Psoas muscle (tissue), 8 donors: Measurements from ENCODE around the gene HIPK1. TPM values are rescaled to one million over a fixed set of nuclear protein-coding genes. Genes with fewer than 3 reads are reported as not detected.
"Not testable (repeated sequence)": the region's sequence is repeated elsewhere in the genome, so short reads cannot be mapped to it uniquely, and the experiment has no call there.

Experiments used
- ATAC-seq, 4 donors: fragments of 200-7000 bp; cut with Tn5 transposase; one replicate each; pipeline ENCODE4 v1.9.1; 2020; ENCODE audit warnings: moderate library complexity in 3 of 4, mild to moderate bottlenecking in 2 of 4
- DNase-seq, 2 donors: peaks; one replicate each; pipeline ENCODE4 v3.0.0-alpha.2; 2020
- H3K27ac ChIP-seq: fragments of 200-600 bp; one replicate; pipeline ENCODE4 v1.8.0; 2022
- H3K27me3 ChIP-seq, 3 donors: fragments of 200-600 bp in 1 of 3; one replicate each; pipeline versions ENCODE4 v1.6.1 to v1.8.0; 2013 to 2022; ENCODE audit warnings: low read length in 2 of 3, mild to moderate bottlenecking in 2 of 3, moderate library complexity in 1 of 3; ENCODE audit not compliant: insufficient read depth in 3 of 3
- H3K36me3 ChIP-seq, 2 donors: fragments of 200-600 bp in 1 of 2; one replicate each; pipeline versions ENCODE4 v1.6.1 to v1.8.0; 2013 to 2022; ENCODE audit warnings: low read depth in 1 of 2, mild to moderate bottlenecking in 1 of 2, moderate library complexity in 1 of 2; ENCODE audit not compliant: insufficient read depth in 1 of 2
- H3K4me1 ChIP-seq: fragments of 200-600 bp; one replicate; pipeline ENCODE4 v1.8.0; 2022
- H3K4me3 ChIP-seq: fragments of 200-600 bp; one replicate; pipeline ENCODE4 v1.8.0; 2022; ENCODE audit warnings: mild to moderate bottlenecking
- H3K9me3 ChIP-seq: fragments of 200-600 bp; one replicate; pipeline ENCODE4 v1.8.0; 2022
- WGBS, 3 donors: extraction: QIAGEN DNeasy Blood & Tissue Kit; methylation state at CpG; one replicate each; pipeline versions ENCODE4 v1.1.6 to v1.1.7; 2013; 5-methylcytosine and 5-hydroxymethylcytosine counted together
- intact Hi-C, 2 donors: fragments of 100-400 bp; cut with DNase I; formaldehyde crosslinking; loops; one replicate each; pipeline versions ENCODE4 v1.11.0 to v1.14.2; 2022
- polyA plus RNA-seq, 3 donors: library from polyadenylated mRNA; stranded (reverse); fragments of 200-250 nt; gene quantifications; one replicate each; pipeline ENCODE4 v1.2.3, GENCODE V29; 2013
- total RNA-seq, 4 donors: library from RNA; stranded (reverse); fragmentation: NEBNext Ultra II Directional in 2 of 4; extraction: Animal tissue kit (Norgen Biotek cat#: 25700) in 2 of 4; gene quantifications; one replicate each; pipeline versions ENCODE4 v1.2.1 to v1.2.4, GENCODE V29; 2021 to 2023
- TF ChIP-seq, protein P1 (sequence below): fragments of 200-600 bp; IDR thresholded peaks from one replicate; pipeline ENCODE4 v1.8.0; 2022; ENCODE audit warnings: antibody characterized with exemption
- donor health status: healthy with polysubstance abuse.
- donor health status: DM: no; HTN: no; CAD: no; lungs with moderate emphysema.
- donor health status: Bipolar disorder and iron deficiency.
- donor health status: healthy.
- donor health status: DM: yes; HTN: yes; CAD: no.
- donor health status: DM: no; HTN: no; CAD: no.
- donor health status: DM: no; HTN: no; CAD: no.
- donor health status: DM: yes; HTN: yes; CAD: no.

Gene HIPK1
- total and polyA plus RNA-seq, 7 donors: 16.8 to 80.6 (median 56.0) TPM

DNA sequence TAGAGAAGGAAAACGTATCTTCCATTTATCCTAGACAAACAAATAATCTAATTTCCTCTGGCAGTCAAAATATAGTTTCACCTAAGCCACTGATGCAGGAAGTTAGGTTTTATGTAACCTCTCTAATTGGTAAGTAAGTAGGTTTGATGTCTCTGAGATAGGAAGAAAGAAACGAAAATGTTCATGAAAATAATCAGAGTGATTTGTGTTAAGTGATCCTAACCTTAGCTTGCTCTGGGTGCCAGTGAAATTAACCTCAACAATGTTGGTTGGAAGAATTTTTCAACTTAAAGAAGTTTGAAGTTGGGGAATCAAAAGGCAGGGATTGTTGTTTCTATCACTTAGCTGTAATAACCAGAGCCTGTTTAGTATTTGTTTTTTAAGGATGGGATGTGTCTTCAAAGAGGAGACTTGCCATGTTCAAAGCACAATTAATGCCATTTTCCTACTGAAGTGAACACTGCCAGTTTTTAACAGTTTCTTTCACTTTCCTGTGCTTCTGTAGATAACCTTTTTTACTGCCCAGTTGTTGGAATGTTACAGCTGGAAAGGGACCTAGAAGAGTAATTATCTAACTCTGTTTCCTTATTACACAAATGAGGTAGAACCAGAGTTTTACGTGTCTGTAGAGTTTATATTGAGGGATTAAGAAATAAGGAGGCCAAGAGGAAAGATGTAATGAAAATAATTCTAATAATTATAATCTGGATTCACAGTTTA is 18.4 kb downstream of the HIPK1 start:
- TF ChIP-seq, protein P1, sequence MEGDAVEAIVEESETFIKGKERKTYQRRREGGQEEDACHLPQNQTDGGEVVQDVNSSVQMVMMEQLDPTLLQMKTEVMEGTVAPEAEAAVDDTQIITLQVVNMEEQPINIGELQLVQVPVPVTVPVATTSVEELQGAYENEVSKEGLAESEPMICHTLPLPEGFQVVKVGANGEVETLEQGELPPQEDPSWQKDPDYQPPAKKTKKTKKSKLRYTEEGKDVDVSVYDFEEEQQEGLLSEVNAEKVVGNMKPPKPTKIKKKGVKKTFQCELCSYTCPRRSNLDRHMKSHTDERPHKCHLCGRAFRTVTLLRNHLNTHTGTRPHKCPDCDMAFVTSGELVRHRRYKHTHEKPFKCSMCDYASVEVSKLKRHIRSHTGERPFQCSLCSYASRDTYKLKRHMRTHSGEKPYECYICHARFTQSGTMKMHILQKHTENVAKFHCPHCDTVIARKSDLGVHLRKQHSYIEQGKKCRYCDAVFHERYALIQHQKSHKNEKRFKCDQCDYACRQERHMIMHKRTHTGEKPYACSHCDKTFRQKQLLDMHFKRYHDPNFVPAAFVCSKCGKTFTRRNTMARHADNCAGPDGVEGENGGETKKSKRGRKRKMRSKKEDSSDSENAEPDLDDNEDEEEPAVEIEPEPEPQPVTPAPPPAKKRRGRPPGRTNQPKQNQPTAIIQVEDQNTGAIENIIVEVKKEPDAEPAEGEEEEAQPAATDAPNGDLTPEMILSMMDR: no peak
- H3K9me3 ChIP-seq: no peaks in the 10 kb centered on the region
- peaks cover 0 to 9% of the 10 kb centered on the region in 2 donors for H3K36me3 ChIP-seq
- ATAC-seq (no peak), DNase-seq (no peak)
- intact Hi-C loops: no loop called here
- 24 to 41% (median 25%) methylated on average over 3 of the region's 3 CpGs for WGBS, 3 donors
- H3K4me3 ChIP-seq: peak overlapping the region; percentile 28
- no peaks in the 10 kb centered on the region for H3K27me3 ChIP-seq
- H3K4me1 ChIP-seq: peaks cover 38% of the 10 kb centered on the region
- H3K27ac ChIP-seq: peak overlapping the region; percentile 56

DNA sequence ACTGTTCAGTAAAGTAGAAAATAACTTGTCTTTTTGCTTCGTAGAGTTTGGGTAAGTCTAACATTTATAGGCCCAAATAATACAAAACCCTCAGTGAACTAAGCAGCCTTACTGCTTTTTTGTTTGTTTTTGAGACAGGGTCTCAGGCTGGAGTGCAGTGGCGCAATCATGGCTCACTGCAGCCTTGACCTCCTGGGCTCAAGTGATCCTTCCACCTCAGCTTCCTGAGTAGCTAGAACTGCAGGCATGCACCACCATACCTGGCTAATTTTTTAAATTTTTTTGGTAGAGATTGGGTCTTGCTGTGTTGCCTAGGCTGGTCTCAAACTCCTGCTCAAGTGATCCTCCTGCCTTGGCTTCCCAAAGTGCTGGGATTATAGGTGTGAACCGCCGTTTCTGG is 19.0 kb downstream of the HIPK1 start:
- H3K36me3 ChIP-seq, intact Hi-C loops, DNase-seq, H3K4me3 ChIP-seq, H3K9me3 ChIP-seq, H3K27me3 ChIP-seq: not testable (repeated sequence)
- Histone ChIP-seq H3K27ac (peak overlapping the region; percentile 56), H3K4me1 (peaks cover 38% of the 10 kb centered on the region)
- ATAC-seq: peak in 1 of 4 donors; percentile 29
- WGBS, 3 donors: 74 to 89% (median 84%) methylated on average over 4 of the region's 4 CpGs

DNA sequence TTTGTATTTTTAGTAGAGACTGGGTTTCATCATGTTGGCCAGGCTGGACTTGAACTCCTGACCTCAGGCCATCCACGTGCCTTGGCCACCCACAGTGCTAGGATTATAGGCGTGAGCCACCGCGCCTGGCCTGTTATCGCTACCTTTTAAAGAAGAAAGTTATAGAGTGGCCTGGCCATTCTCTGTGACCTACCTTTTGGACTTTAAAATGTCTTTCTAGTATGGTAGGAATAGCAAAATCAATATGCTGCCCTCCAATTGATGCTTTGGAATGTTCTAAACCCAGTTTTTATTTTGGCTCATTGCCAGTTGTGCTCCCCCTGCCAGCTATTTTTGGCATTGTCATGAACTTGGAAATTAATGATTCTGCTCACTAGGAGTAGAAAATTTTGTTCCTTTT is 19.9 kb downstream of the HIPK1 start:
- Histone ChIP-seq H3K4me3 (no peak overlapping the region), H3K9me3 (no peaks in the 10 kb centered on the region), H3K27ac (no peak overlapping the region), H3K4me1 (peaks cover 38% of the 10 kb centered on the region), H3K36me3 (peaks cover 0 to 5% of the 10 kb centered on the region in 2 donors), H3K27me3 (no peaks in the 10 kb centered on the region)
- ATAC-seq: peak in 2 of 4 donors; percentile 58 to 67
- DNase-seq: no peak
- 49 to 73% (median 52%) methylated on average over 5 of the region's 5 CpGs for WGBS, 3 donors
- intact Hi-C loops: no loop called here
- TF ChIP-seq, protein P1: peak; percentile 26

DNA sequence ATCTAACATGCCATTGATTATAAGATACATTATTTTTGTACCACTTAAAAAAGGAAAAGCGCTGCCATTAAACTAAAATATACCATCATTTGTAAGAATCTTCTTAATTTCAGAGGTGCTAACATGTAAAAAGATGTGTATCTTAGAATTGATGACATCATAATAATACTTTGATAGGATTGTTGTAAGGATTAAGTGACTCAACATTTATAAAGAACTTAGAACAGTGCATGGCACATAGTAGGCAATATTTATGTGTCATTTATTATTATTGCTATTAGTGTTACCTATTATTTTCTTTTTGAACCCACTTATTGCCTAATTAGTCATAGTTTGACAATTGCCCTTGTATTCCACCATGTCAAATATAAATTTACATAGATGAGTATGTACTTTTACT is 21.8 kb downstream of the HIPK1 start:
- H3K27ac ChIP-seq: no peak overlapping the region
- H3K4me3 ChIP-seq: no peak overlapping the region
- intact Hi-C loops: no loop called here
- H3K27me3 ChIP-seq: no peaks in the 10 kb centered on the region
- WGBS, 3 donors: 96 to 100% (median 100%) methylated on average over 1 of the region's 1 CpG
- H3K4me1 ChIP-seq: peaks cover 34% of the 10 kb centered on the region
- ATAC-seq (no peak), DNase-seq (no peak)
- peaks cover 0 to 24% of the 10 kb centered on the region in 2 donors for H3K36me3 ChIP-seq
- no peaks in the 10 kb centered on the region for H3K9me3 ChIP-seq
- TF ChIP-seq, protein P1: no peak

DNA sequence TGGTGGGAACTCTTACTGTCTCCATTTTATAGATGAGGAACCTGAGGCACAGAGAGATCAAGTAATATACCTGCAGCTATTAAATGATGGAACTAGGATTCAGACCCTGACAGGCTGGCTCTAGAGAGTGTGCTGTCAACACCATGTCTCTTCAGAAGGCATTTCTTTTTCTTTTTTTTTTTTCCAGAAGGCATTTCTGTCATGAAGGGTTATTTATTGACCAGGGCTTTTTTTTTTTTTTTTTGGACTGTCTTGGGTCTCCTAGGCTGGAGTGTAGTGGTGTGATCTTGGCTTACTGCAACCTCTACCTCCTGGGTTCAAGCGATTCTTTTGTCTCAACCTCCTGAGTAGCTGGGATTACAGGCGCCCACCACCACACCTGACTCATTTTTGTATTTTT is 22.6 kb downstream of the HIPK1 start:
- H3K4me3 ChIP-seq: no peak overlapping the region
- intact Hi-C loops: no loop called here
- peaks cover 0 to 32% of the 10 kb centered on the region in 2 donors for H3K36me3 ChIP-seq
- no peaks in the 10 kb centered on the region for H3K9me3 ChIP-seq
- H3K27ac ChIP-seq: no peak overlapping the region
- TF ChIP-seq, protein P1: no peak
- 96 to 100% (median 96%) methylated on average over 2 of the region's 2 CpGs for WGBS, 3 donors
- H3K27me3 ChIP-seq: no peaks in the 10 kb centered on the region
- peaks cover 25% of the 10 kb centered on the region for H3K4me1 ChIP-seq
- DNase-seq (no peak), ATAC-seq (no peak)
